Smooth muscle cell (in vitro differentiated cells): Measurements from ENCODE around the gene PHF12. TPM values are rescaled to one million over a fixed set of nuclear protein-coding genes. Genes with fewer than 3 reads are reported as not detected.
A peak's percentile ranks its signal among the peaks of the same experiment; 100 is the strongest.

Experiments
- DNase-seq: peaks from one replicate; lab custom pipeline; 2025; ENCODE audit not compliant: unreplicated experiment; lab: John Stamatoyannopoulos, UW
- H2AFZ ChIP-seq: fragments of 200-600 bp; sonication (generic); 2 replicates; pipeline ENCODE4 v1.6.0; 2016; ENCODE audit warnings: antibody characterized with exemption, low read depth, mild to moderate bottlenecking
- H3F3A ChIP-seq: fragments of 200-600 bp; sonication (generic); 2 replicates; pipeline ENCODE4 v1.6.0; 2017; ENCODE audit warnings: antibody characterized with exemption, low read depth
- H3K27ac ChIP-seq: fragments of 200-600 bp; sonication (generic); 2 replicates; pipeline ENCODE4 v1.5.1; 2016; ENCODE audit warnings: low read depth, mild to moderate bottlenecking
- H3K27me3 ChIP-seq: fragments of 200-600 bp; sonication (generic); 2 replicates; pipeline ENCODE4 v1.6.1; 2016; ENCODE audit warnings: low read depth, mild to moderate bottlenecking
- H3K36me3 ChIP-seq: fragments of 200-600 bp; sonication (generic); 2 replicates; pipeline ENCODE4 v1.5.1; 2016; ENCODE audit warnings: low read depth
- H3K4me1 ChIP-seq: fragments of 200-600 bp; sonication (generic); 2 replicates; pipeline ENCODE4 v1.5.1; 2016; ENCODE audit warnings: low read depth
- H3K4me2 ChIP-seq: fragments of 200-600 bp; sonication (generic); 2 replicates; pipeline ENCODE4 v1.6.0; 2016; ENCODE audit warnings: mild to moderate bottlenecking
- H3K4me3 ChIP-seq: fragments of 200-600 bp; sonication (generic); 2 replicates; pipeline ENCODE4 v1.5.1; 2016; ENCODE audit warnings: mild to moderate bottlenecking
- H3K79me2 ChIP-seq: fragments of 200-600 bp; sonication (generic); 2 replicates; pipeline ENCODE4 v1.6.0; 2016; ENCODE audit warnings: low read depth, mild to moderate bottlenecking
- H3K9ac ChIP-seq: fragments of 200-600 bp; sonication (generic); 2 replicates; pipeline ENCODE4 v1.6.0; 2016; ENCODE audit warnings: low read depth
- H3K9me3 ChIP-seq: fragments of 200-600 bp; sonication (generic); replicated peaks from 2 replicates; pipeline ENCODE4 v1.5.1; 2016; ENCODE audit warnings: low read depth
- H4K20me1 ChIP-seq: fragments of 200-600 bp; sonication (generic); 2 replicates; pipeline ENCODE4 v1.6.0; 2016; ENCODE audit warnings: low read depth
- CTCF ChIP-seq: fragments of 200-600 bp; sonication (generic); IDR thresholded peaks from 2 replicates; pipeline ENCODE4 v1.5.1; 2017; ENCODE audit warnings: borderline replicate concordance, mild to moderate bottlenecking, antibody characterized with exemption; ENCODE audit not compliant: insufficient read depth, poor library complexity, severe bottlenecking
- WGBS: methylation state at CpG from one replicate; pipeline ENCODE4 v1.1.7; 2016; ENCODE audit warnings: low lambda C conversion rate; 5-methylcytosine and 5-hydroxymethylcytosine counted together
- polyA plus RNA-seq: library from polyadenylated mRNA; unstranded; fragments of >200 nt; fragmentation: Nextera tagmentation; extraction: Ambion mirVana; gene quantifications from 2 replicates; pipeline ENCODE4 v1.2.1, GENCODE V29; 2016
- total RNA-seq: library from RNA; depleted of rRNA; stranded (reverse); fragments of >200 nt; gene quantifications from 2 replicates; pipeline ENCODE4 v1.2.3, GENCODE V29; 2014

The PHF12 gene
- total and polyA plus RNA-seq, 2 experiments from 2014 or later: 14.0 to 18.9 TPM

- H3K9me3 ChIP-seq: no peaks in the 10 kb centered on the region
- H3K4me2 ChIP-seq: no peak overlapping the region
- H3K27me3 ChIP-seq: peaks cover 26% of the 10 kb centered on the region
- TF ChIP-seq CTCF: no peak
- H3K4me3 ChIP-seq: no peak overlapping the region
- no peak overlapping the region for H3K27ac ChIP-seq
- no peaks in the 10 kb centered on the region for H4K20me1 ChIP-seq
- DNase-seq: no peak
- H3K9ac ChIP-seq: no peak overlapping the region
- no peaks in the 10 kb centered on the region for H3K79me2 ChIP-seq
- peaks cover 24% of the 10 kb centered on the region for H3K4me1 ChIP-seq
- no peak overlapping the region for H2AFZ ChIP-seq
- no peaks in the 10 kb centered on the region for H3K36me3 ChIP-seq
- 76% methylated on average over 15 of the region's 15 CpGs for WGBS
- H3F3A ChIP-seq: no peaks in the 10 kb centered on the region
Measured at GRCh38 chr17:28986714-28987655, 35.7 kb upstream of the PHF12 start.

DNA sequence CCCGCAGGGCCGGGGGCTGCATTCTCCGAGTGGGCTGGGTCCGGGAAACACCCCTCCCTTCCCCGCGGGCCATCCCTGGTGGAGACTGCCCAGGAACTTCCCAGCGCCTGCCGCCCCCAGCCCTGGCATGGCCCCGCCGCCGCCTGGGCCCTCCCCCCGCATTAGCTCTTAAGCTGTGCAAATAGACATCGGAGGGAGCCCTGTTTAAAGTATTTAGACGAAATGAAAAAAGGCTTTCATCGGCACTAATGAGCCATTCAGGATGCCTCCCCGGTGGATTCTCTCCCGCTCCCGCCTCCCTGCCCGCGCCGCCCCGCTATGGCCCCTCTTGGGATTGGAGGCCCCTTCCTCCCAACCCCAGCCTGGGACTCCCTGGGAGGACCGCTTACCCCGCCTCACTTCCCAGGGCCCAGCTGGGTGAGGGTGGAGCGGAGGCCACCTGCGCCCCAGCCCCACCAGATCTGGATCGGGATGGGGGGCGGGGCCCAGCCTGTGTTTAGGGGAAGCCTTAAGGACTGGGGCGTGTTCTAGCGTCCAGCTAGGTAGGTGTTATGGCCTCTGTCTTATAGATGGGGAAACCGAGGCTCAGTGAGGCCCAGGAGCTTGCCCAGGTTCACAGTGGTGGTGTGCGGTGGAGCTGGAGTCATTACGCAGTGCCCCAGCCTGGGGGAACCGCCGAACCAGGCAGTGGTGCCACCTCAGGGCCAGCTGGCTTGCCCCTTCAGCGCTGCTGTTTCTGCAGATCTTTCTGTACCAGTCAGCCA is 34.8 kb upstream of the PHF12 start:
- H3K27ac ChIP-seq: no peak overlapping the region
- H2AFZ ChIP-seq: no peak overlapping the region
- no peaks in the 10 kb centered on the region for H3K36me3 ChIP-seq
- no peak overlapping the region for H3K9ac ChIP-seq
- peaks cover 26% of the 10 kb centered on the region for H3K27me3 ChIP-seq
- no peaks in the 10 kb centered on the region for H3K9me3 ChIP-seq
- H3F3A ChIP-seq: no peaks in the 10 kb centered on the region
- DNase-seq: no peak
- no peaks in the 10 kb centered on the region for H4K20me1 ChIP-seq
- peaks cover 24% of the 10 kb centered on the region for H3K4me1 ChIP-seq
- H3K4me3 ChIP-seq: no peak overlapping the region
- H3K79me2 ChIP-seq: no peaks in the 10 kb centered on the region
- no peak for TF ChIP-seq CTCF
- H3K4me2 ChIP-seq: peak overlapping the region; percentile 60
- WGBS: 23% methylated on average over 36 of the region's 36 CpGs

- H3K4me1 ChIP-seq: peaks cover 24% of the 10 kb centered on the region
- H3K36me3 ChIP-seq: no peaks in the 10 kb centered on the region
- no peaks in the 10 kb centered on the region for H3K9me3 ChIP-seq
- H2AFZ ChIP-seq: no peak overlapping the region
- TF ChIP-seq CTCF: no peak
- no peak overlapping the region for H3K4me2 ChIP-seq
- H3K79me2 ChIP-seq: no peaks in the 10 kb centered on the region
- H3F3A ChIP-seq: no peaks in the 10 kb centered on the region
- 49% methylated on average over 7 of the region's 7 CpGs for WGBS
- peaks cover 20% of the 10 kb centered on the region for H3K27me3 ChIP-seq
- no peaks in the 10 kb centered on the region for H4K20me1 ChIP-seq
- H3K4me3 ChIP-seq: no peak overlapping the region
- no peak overlapping the region for H3K9ac ChIP-seq
- DNase-seq: no peak
- H3K27ac ChIP-seq: no peak overlapping the region
Measured at GRCh38 chr17:28983286-28984230, 32.2 kb upstream of the PHF12 start.
